ENCODE measurements around the gene A2M. TPM values are rescaled to one million over a fixed set of nuclear protein-coding genes. Genes with fewer than 3 reads are reported as not detected.

Gene A2M
- total RNA-seq, 1 experiment from 2014 or later, result 1.2 TPM

GRCh38 chr12:9109737-9110491 lies 5.8 kb downstream of the A2M start:
- Histone ChIP-seq H2BK120ac (ENCODE audit: low read depth, low read length, poor library complexity, severe bottlenecking) (no peak overlapping the region), H3K56ac (ENCODE audit: insufficient read length, low read depth, low read length) (no peak overlapping the region), H2BK5ac (ENCODE audit: insufficient read length, low read length) (no peak overlapping the region), H4K5ac (ENCODE audit: insufficient read length, low read depth, low read length) (no peak overlapping the region), H3K4me1 (ENCODE audit: insufficient read depth, low read length) (no peaks in the 10 kb centered on the region), H3K23ac (ENCODE audit: insufficient read length, low read depth, low read length) (no peak overlapping the region), H2BK12ac (ENCODE audit: insufficient read length, low read depth, low read length) (no peak overlapping the region), H3K27me3 (ENCODE audit: insufficient read depth, low read length) (no peaks in the 10 kb centered on the region), H4K8ac (replicated peaks; ENCODE audit: insufficient read length, low read depth, low read length) (no peak overlapping the region), H2AK5ac (ENCODE audit: insufficient read length, low read length) (no peak overlapping the region), H3K4me2 (ENCODE audit: insufficient read depth, insufficient read length, low read length) (no peak overlapping the region), H3K23me2 (ENCODE audit: insufficient read length, low read depth, low read length, poor library complexity, severe bottlenecking) (no peaks in the 10 kb centered on the region), H2AFZ (ENCODE audit: low read length) (no peak overlapping the region), H2BK20ac (ENCODE audit: low read depth, low read length, poor library complexity, severe bottlenecking) (no peak overlapping the region), H3K4ac (ENCODE audit: low read depth, low read length) (no peak overlapping the region), H3K14ac (ENCODE audit: insufficient read depth, low read length) (no peak overlapping the region), H3K79me2 (ENCODE audit: insufficient read depth, low read length) (no peaks in the 10 kb centered on the region), H3K27ac (ENCODE audit: insufficient read length, low read depth, low read length) (no peak overlapping the region), H4K20me1 (ENCODE audit: control insufficient read depth, insufficient read depth, insufficient read length) (no peaks in the 10 kb centered on the region), H4K91ac (ENCODE audit: insufficient read length, low read depth, low read length) (no peak overlapping the region), H3K79me1 (ENCODE audit: insufficient read depth, low read depth, low read length, poor library complexity, severe bottlenecking) (no peaks in the 10 kb centered on the region), H3K9ac (ENCODE audit: extremely low read depth, insufficient read length, low read length) (no peak overlapping the region), H3K18ac (ENCODE audit: insufficient read length, low read depth, low read length) (no peak overlapping the region), H3T11ph (ENCODE audit: low read length) (no peak overlapping the region), H2BK15ac (ENCODE audit: low read depth, low read length) (no peak overlapping the region), H3K9me3 (ENCODE audit: control insufficient read depth, low read depth, low read length) (no peaks in the 10 kb centered on the region)
- Mint-ChIP-seq H3K27me3 (ENCODE audit: low read depth) (no peaks in the 10 kb centered on the region), H3K4me3 (no peak overlapping the region), H3K27ac (no peak overlapping the region), H3K36me3 (ENCODE audit: insufficient read depth in 1 of 3, low read depth in 3 of 3) (no peaks in the 10 kb centered on the region), H3K4me1 (no peaks in the 10 kb centered on the region), H3K9me3 (no peaks in the 10 kb centered on the region)
- TF ChIP-seq CTCF (conservative IDR thresholded peaks at IDR 0.05), result no peak
- DNase-seq, result no peak
- no CpG with 5 or more reads among the region's 3 CpGs for WGBS (ENCODE audit: extremely low coverage, insufficient read length, low lambda C conversion rate)

Measured in H9 (cell line).